Measurements from ENCODE around the gene KCTD16. TPM values are rescaled to one million over a fixed set of nuclear protein-coding genes. Genes with fewer than 3 reads are reported as not detected.

The KCTD16 gene
- total RNA-seq, 1 donor from 2014 or later, result 0.03 TPM

GRCh38 chr5:144151026-144151425, 19.6 kb upstream of the KCTD16 start:
- no peak for ATAC-seq
- DNase-seq (ENCODE audit: missing footprints), result no peak
- intact Hi-C loops (cut with DNase I), result no loop called here

- intact Hi-C loops (cut with DNase I), result no loop called here
- DNase-seq (ENCODE audit: missing footprints), result no peak
- ATAC-seq, result no peak
Observed at GRCh38 chr5:144156767-144157171, 13.9 kb upstream of the KCTD16 start.

- DNase-seq (ENCODE audit: missing footprints) (no peak), ATAC-seq (no peak)
- intact Hi-C loops (cut with DNase I), result no loop called here
Observed at GRCh38 chr5:144162686-144163085, 8.0 kb upstream of the KCTD16 start.

GRCh38 chr5:144166696-144167095, 4.0 kb upstream of the KCTD16 start:
- ATAC-seq (no peak), DNase-seq (ENCODE audit: missing footprints) (no peak)
- intact Hi-C loops (cut with DNase I), result no loop called here

DNA sequence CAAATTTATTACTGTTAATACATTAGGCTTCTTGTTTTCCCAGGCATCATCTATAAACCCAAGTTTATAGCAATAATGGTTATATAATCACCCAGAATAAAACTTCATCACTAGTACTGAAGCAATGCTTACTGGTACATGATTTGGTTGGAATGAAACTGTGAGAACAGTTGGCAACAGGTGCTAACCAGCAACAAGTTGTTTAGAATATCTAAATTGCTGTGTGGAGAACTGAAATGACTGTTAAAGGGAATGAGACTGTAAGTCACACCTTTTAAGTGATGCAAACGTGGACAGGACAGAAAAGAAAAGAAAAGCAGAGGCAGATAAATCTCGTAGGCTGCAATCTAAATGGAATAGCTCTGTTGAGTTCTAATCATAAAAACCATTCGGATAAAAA, 2.7 kb upstream of the KCTD16 start:
- no peak for ATAC-seq
- DNase-seq (ENCODE audit: missing footprints), result no peak
- intact Hi-C loops (cut with DNase I), result no loop called here

- no peak for ATAC-seq
- DNase-seq (ENCODE audit: missing footprints), result no peak
- intact Hi-C loops (cut with DNase I), result no loop called here
Observed at GRCh38 chr5:144169904-144170275, 783 bp upstream of the KCTD16 start.

DNA sequence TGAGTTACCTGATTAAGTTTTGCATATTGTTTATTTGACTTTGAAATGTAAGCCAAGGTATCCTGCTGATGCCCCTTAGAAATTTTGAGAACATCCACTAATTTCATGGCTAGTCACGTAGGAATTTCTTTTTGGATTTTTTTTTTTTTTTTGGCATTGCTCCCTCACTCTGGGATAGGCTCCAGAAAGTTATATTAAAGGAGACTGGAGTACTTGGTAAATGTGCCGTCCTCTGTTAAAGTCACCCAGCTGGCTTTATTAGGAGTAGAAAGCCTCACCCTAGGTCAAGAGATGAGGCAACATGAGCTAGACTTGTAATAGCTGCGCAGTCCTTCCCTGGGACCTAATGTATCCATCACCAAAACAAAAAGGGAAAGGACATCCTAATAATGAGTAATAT, 3.1 kb downstream of the KCTD16 start:
- no peak for ATAC-seq
- intact Hi-C loops (cut with DNase I), result no loop called here

DNA sequence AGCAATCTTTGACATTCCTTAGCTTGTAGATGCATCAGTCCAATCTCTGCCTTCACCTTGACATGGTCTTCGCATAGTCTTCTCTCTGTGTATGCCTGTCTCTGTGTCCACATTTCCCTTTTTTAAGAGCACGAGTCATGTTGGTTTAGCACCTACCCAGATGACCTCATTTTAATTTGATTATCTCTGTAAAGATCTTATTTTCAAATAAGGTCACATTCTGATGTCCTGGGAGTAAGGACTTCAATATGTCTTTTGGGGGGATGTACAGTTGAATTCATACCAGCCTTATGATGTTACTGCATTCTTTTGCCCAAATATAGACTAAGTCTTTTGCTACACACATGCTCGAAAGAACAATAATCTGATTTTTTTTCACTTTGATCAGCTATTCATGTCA, 6.9 kb downstream of the KCTD16 start:
- ATAC-seq (no peak), DNase-seq (ENCODE audit: missing footprints) (no peak)
- intact Hi-C loops (cut with DNase I), result no loop called here

More for the DNA sequence above, 3.1 kb downstream of the KCTD16 start:
- DNase-seq (ENCODE audit: missing footprints), result no peak

DNA sequence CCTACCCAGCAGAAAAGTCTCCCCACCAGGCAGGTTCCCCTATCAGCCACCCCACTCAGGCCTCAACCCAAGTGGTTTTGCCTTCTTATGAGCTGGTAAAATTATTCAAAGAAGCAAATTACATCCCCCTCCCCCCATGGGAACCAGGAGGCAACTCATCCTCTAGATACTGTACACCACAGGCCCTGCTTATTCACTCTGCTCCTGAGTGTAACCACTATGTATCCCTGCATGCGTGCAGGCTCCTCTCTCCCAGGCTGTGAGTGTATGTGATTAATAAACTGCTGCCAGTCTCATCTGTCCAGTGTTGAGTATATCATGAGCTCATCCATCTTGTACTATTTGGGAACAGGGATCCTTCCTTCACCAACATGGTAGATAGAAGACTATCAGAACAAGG, 8.6 kb downstream of the KCTD16 start:
- intact Hi-C loops (cut with DNase I), result no loop called here
- no peak for DNase-seq (ENCODE audit: missing footprints)
- no peak for ATAC-seq

GRCh38 chr5:144183254-144183889, 12.7 kb downstream of the KCTD16 start:
- DNase-seq (ENCODE audit: missing footprints) (no peak), ATAC-seq (no peak)
- intact Hi-C loops (cut with DNase I), result no loop called here

- ATAC-seq, result no peak
- peak; percentile 58 for DNase-seq (ENCODE audit: missing footprints)
- intact Hi-C loops (cut with DNase I), result no loop called here
Observed at GRCh38 chr5:144187699-144188294, 17.1 kb downstream of the KCTD16 start.

DNA sequence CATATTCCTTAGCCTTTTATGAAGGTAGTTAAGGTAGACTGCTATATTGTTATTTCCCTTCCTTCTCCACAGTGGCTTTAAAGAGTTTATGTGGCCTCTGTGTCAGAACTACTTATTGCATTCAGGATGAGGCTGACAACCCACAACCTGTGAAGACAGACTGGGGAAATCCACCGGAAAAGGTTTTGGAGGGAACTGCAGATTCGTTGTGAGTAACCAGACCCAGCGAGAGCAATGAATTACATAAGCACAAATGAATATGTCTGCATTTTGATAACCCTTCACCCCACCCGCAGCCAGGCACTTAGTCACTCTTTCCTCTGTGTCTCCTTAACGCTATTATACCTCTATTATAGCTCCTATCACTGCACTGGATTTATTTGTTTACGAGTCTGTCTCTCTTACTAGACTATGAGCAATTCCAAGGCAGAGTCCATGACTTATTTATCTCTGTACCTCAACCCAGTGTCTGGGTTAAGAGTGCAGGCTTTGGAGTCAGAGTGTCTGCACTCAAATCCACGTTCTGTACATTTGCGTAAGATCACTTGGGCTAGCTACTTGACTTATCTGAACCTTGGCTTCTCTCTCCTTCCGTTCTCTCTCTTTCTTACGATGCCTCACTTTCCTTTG, 19.2 kb downstream of the KCTD16 start:
- no peak for ATAC-seq
- no peak for DNase-seq (ENCODE audit: missing footprints)

GRCh38 chr5:144191531-144191930, 20.9 kb downstream of the KCTD16 start:
- intact Hi-C loops (cut with DNase I), result no loop called here
- ATAC-seq, result no peak
- no peak for DNase-seq (ENCODE audit: missing footprints)

More for the DNA sequence above, 19.2 kb downstream of the KCTD16 start:
- intact Hi-C loops (cut with DNase I), result no loop called here

DNA sequence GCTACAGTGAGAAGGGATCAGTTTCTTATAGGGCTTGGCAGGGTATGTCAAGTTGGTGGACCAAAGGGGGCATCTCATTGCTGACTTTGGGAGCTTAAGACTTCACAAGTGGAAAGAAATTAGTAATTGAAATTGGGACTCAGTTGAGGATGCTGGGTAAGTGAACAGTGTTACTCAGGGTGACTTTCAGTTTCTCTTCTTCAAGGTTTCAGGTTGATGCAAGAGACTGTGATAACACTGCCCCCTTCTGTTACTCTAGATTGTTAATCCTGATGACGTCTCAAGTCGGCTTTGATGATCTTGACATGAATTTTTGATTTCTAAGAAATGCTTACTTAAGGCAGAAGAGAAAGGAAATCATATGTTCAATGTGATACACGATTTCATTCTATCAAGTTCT, 21.3 kb downstream of the KCTD16 start:
- DNase-seq (ENCODE audit: missing footprints), result no peak
- intact Hi-C loops (cut with DNase I), result no loop called here

GRCh38 chr5:144192661-144193060, 22.0 kb downstream of the KCTD16 start:
- ATAC-seq, result no peak
- no peak for DNase-seq (ENCODE audit: missing footprints)
- intact Hi-C loops (cut with DNase I), result no loop called here

More for the DNA sequence above, 21.3 kb downstream of the KCTD16 start:
- ATAC-seq, result peak; percentile 52

- DNase-seq (ENCODE audit: missing footprints), result no peak
- intact Hi-C loops (cut with DNase I), result no loop called here
- ATAC-seq, result no peak
Observed at GRCh38 chr5:144194144-144194543, 23.5 kb downstream of the KCTD16 start.

DNA sequence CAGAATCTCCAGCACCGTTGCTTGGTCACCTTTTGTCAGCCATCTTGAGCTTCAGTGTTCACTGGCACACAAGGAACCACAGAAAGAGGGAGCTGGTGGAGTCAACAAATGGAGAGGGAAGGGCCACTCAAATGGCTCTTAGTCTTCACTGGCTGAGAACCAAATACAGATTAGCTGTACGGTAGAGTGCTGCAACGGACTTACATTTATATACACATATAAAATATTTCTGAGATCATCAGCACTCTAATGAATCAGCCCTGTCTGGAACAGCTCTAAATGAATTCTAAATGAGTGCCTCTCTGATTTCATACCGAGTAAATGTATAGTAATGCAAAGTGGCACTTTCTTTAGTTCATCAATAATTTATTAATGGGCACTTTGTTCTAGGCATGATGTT, 24.8 kb downstream of the KCTD16 start:
- DNase-seq (ENCODE audit: missing footprints) (no peak), ATAC-seq (no peak)
- intact Hi-C loops (cut with DNase I), result no loop called here

DNA sequence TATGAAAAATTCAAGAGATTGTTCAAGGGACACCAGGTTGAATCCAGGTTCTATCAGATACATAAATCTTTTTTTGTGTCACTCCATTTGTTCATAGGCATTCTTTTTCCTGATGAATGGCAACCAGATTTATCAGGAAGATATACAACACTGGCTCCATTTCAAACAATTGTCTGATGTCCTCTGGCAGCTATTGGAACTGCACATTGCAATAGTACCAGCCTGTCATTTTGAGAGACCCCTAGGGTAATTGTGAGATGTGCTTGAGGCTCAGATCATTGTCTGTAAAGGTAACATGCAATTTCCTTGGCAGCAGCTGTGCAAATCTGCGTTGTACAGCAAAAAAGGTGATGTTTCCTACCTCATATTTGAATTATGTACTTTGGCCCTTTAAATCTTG, 25.9 kb downstream of the KCTD16 start:
- intact Hi-C loops (cut with DNase I), result no loop called here
- ATAC-seq, result no peak
- no peak for DNase-seq (ENCODE audit: missing footprints)

GRCh38 chr5:144198386-144198785, 27.7 kb downstream of the KCTD16 start:
- DNase-seq (ENCODE audit: missing footprints) (no peak), ATAC-seq (no peak)
- intact Hi-C loops (cut with DNase I), result no loop called here

GRCh38 chr5:144201588-144201987, 30.9 kb downstream of the KCTD16 start:
- intact Hi-C loops (cut with DNase I), result loop anchor here (10.0 kb wide), 3 partner anchors 1613 to 1933 kb away; no protein-coding TSS in a partner anchor
- no peak for DNase-seq (ENCODE audit: missing footprints)
- ATAC-seq, result no peak

All from Right ventricle myocardium inferior (tissue), 1 donor.